H1 (cell line): ENCODE results near the gene TBC1D2. TPM values are rescaled to one million over a fixed set of nuclear protein-coding genes. Genes with fewer than 3 reads are reported as not detected.

Experiments
- CTCF ChIA-PET: fragments of 300-600 bp; sonication (Branson Sonifier 250); formaldehyde crosslinking; loops from one replicate; lab custom pipeline; 2021; ENCODE audit not compliant: partially characterized antibody; lab: Charles Lee
- POLR2A ChIA-PET: fragments of 300-600 bp; sonication (Branson Sonifier 250); formaldehyde crosslinking; loops from one replicate; lab custom pipeline; 2021; ENCODE audit warnings: inconsistent platforms; ENCODE audit not compliant: partially characterized antibody; lab: Charles Lee
- DNase-seq, 2 experiments: peaks; one replicate each; pipeline versions ENCODE4 v3.0.0 to v3.0.0-alpha.2; 2010 to 2022; ENCODE audit warnings: low spot score in 2 of 2, low read depth in 1 of 2, mixed read lengths in 1 of 2
- FAIRE-seq: peaks from 2 replicates; lab custom pipeline; 2011; peaks lifted over from hg19 to GRCh38; lab: Jason Lieb, UNC
- H2AFZ ChIP-seq: 2 replicates; pipeline ENCODE4 v1.8.1; 2012; ENCODE audit warnings: low read length, inconsistent platforms
- H2AK5ac ChIP-seq: 2 replicates; pipeline ENCODE4 v1.6.1; 2013; ENCODE audit warnings: low read depth, low read length
- H2BK120ac ChIP-seq: replicated peaks from 2 replicates; pipeline ENCODE3; 2013; ENCODE audit warnings: low read depth, low read length, inconsistent platforms
- H2BK12ac ChIP-seq: 2 replicates; pipeline ENCODE4 v1.6.1; 2013; ENCODE audit warnings: low read depth, low read length
- H2BK15ac ChIP-seq: 2 replicates; pipeline ENCODE4 v1.6.1; 2013; ENCODE audit warnings: low read length
- H2BK20ac ChIP-seq: 2 replicates; pipeline ENCODE4 v1.6.1; 2013; ENCODE audit warnings: low read length
- H2BK5ac ChIP-seq: 2 replicates; pipeline ENCODE4 v1.6.1; 2013; ENCODE audit warnings: low read depth, low read length
- H3K14ac ChIP-seq: 2 replicates; pipeline ENCODE4 v1.6.1; 2013; ENCODE audit warnings: inconsistent platforms; ENCODE audit not compliant: insufficient read length
- H3K18ac ChIP-seq: 2 replicates; pipeline ENCODE4 v1.6.1; 2013; ENCODE audit warnings: low read length; ENCODE audit errors: extremely low read depth
- H3K23ac ChIP-seq: 2 replicates; pipeline ENCODE4 v1.6.1; 2013; ENCODE audit warnings: inconsistent platforms; ENCODE audit not compliant: insufficient read length
- H3K23me2 ChIP-seq: 2 replicates; pipeline ENCODE4 v1.6.1; 2013; ENCODE audit warnings: low read depth, low read length
- H3K27ac ChIP-seq: 2 replicates; pipeline ENCODE4 v1.6.1; 2011; ENCODE audit warnings: low read depth, low read length, inconsistent platforms
- H3K27me3 ChIP-seq, 4 experiments: replicated peaks in 1 of 4; 1 replicate in 1 of 4; 2 replicates in 3 of 4; pipeline versions ENCODE4 v1.6.1 to v1.8.1; 2011 to 2013; ENCODE audit warnings: low read length in 3 of 4, mild to moderate bottlenecking in 3 of 4, inconsistent platforms in 2 of 4, mixed read lengths in 2 of 4, moderate library complexity in 1 of 4; ENCODE audit not compliant: control insufficient read depth in 3 of 4, insufficient read depth in 3 of 4; ENCODE audit errors: extremely low read depth in 1 of 4
- H3K36me3 ChIP-seq, 4 experiments: 2 replicates each; pipeline versions ENCODE4 v1.6.1 to v1.8.1; 2011 to 2013; ENCODE audit warnings: mild to moderate bottlenecking in 4 of 4, low read length in 3 of 4, moderate library complexity in 2 of 4, control low read depth in 1 of 4, inconsistent platforms in 1 of 4; ENCODE audit not compliant: insufficient read depth in 4 of 4, control insufficient read depth in 2 of 4
- H3K4ac ChIP-seq: replicated peaks from 2 replicates; pipeline ENCODE3; 2013; ENCODE audit warnings: low read length, low read depth, mixed read lengths, inconsistent platforms; ENCODE audit not compliant: insufficient read length
- H3K4me1 ChIP-seq, 4 experiments: replicated peaks in 1 of 4; 1 replicate in 1 of 4; 2 replicates in 3 of 4; pipeline versions ENCODE4 v1.6.1 to v1.8.1; 2011 to 2013; ENCODE audit warnings: low read length in 3 of 4, inconsistent platforms in 2 of 4, mixed read lengths in 1 of 4; ENCODE audit not compliant: insufficient read depth in 4 of 4, control insufficient read depth in 3 of 4
- H3K4me2 ChIP-seq, 2 experiments: 2 replicates each; pipeline versions ENCODE4 v1.6.1 to v1.8.1; 2011 to 2013; ENCODE audit warnings: low read depth in 2 of 2, low read length in 2 of 2, control low read depth in 1 of 2, inconsistent platforms in 1 of 2, mild to moderate bottlenecking in 1 of 2; ENCODE audit not compliant: insufficient read depth in 1 of 2
- H3K4me3 ChIP-seq, 4 experiments: fragments of 200-600, 300-600 bp in 1 of 4; sonication (generic), shearing (Covaris generic), sonication (Bioruptor Twin) in 1 of 4; 2 replicates each; pipeline versions ENCODE4 v1.5.1 to v1.8.1; 2011 to 2016; ENCODE audit warnings: low read length in 4 of 4, low read depth in 3 of 4, control low read depth in 2 of 4, inconsistent platforms in 2 of 4, mild to moderate bottlenecking in 2 of 4, mixed read lengths in 1 of 4, moderate library complexity in 1 of 4; ENCODE audit not compliant: insufficient read depth in 2 of 4; ENCODE audit errors: extremely low read depth in 1 of 4
- H3K56ac ChIP-seq: replicated peaks from 2 replicates; pipeline ENCODE3; 2013; ENCODE audit warnings: low read depth, mild to moderate bottlenecking, mixed read lengths, low read length, inconsistent platforms; ENCODE audit not compliant: insufficient read length
- H3K79me1 ChIP-seq: 2 replicates; pipeline ENCODE4 v1.6.1; 2013; ENCODE audit warnings: low read depth, low read length, control low read depth
- H3K79me2 ChIP-seq, 2 experiments: 2 replicates each; pipeline versions ENCODE4 v1.6.1 to v1.8.1; 2012 to 2013; ENCODE audit warnings: low read length in 2 of 2, mild to moderate bottlenecking in 2 of 2, inconsistent platforms in 1 of 2; ENCODE audit not compliant: insufficient read depth in 2 of 2, control insufficient read depth in 1 of 2
- H3K9ac ChIP-seq, 4 experiments: replicated peaks in 1 of 4; 1 replicate in 1 of 4; 2 replicates in 3 of 4; pipeline versions ENCODE4 v1.6.1 to v1.8.1; 2011 to 2013; ENCODE audit warnings: low read depth in 3 of 4, low read length in 3 of 4, control low read depth in 2 of 4, mild to moderate bottlenecking in 2 of 4, moderate library complexity in 2 of 4, inconsistent platforms in 1 of 4; ENCODE audit errors: extremely low read depth in 1 of 4
- H3K9me3 ChIP-seq, 2 experiments: 2 replicates each; pipeline versions ENCODE4 v1.6.1 to v1.8.1; 2012 to 2013; ENCODE audit warnings: mild to moderate bottlenecking in 2 of 2, moderate library complexity in 2 of 2, control low read depth in 1 of 2, inconsistent platforms in 1 of 2, low read depth in 1 of 2, low read length in 1 of 2, mixed read lengths in 1 of 2; ENCODE audit not compliant: insufficient read depth in 2 of 2
- H4K20me1 ChIP-seq, 2 experiments: replicated peaks in 1 of 2; 2 replicates each; pipeline versions ENCODE3 to v1.8.1; 2011 to 2013; ENCODE audit warnings: inconsistent platforms in 2 of 2, low read length in 2 of 2, mild to moderate bottlenecking in 1 of 2; ENCODE audit not compliant: insufficient read depth in 2 of 2, control insufficient read depth in 1 of 2
- H4K5ac ChIP-seq: 2 replicates; pipeline ENCODE4 v1.6.1; 2013; ENCODE audit warnings: low read length, low read depth, mixed read lengths, inconsistent platforms; ENCODE audit not compliant: insufficient read length
- H4K8ac ChIP-seq: 2 replicates; pipeline ENCODE4 v1.8.0; 2013; ENCODE audit warnings: mild to moderate bottlenecking, moderate library complexity, low read length, inconsistent platforms; ENCODE audit not compliant: insufficient read depth; ENCODE audit errors: extremely low read depth
- H4K91ac ChIP-seq: replicated peaks from 2 replicates; pipeline ENCODE3; 2013; ENCODE audit warnings: low read length, mixed read lengths, inconsistent platforms; ENCODE audit not compliant: insufficient read length
- ATF2 ChIP-seq: IDR thresholded peaks from 2 replicates; pipeline ENCODE4 v1.6.1; 2012; ENCODE audit warnings: low read length, inconsistent platforms
- CBX8 ChIP-seq: fragments of 300-800, 300-1000 bp; sonication (generic); IDR thresholded peaks from 2 replicates; pipeline ENCODE4 v1.7.1; 2016; ENCODE audit warnings: low read depth, low read length, borderline replicate concordance
- CEBPB ChIP-seq: IDR thresholded peaks from 2 replicates; pipeline ENCODE4 v1.6.1; 2012; ENCODE audit warnings: low read depth, low read length
- GABPA ChIP-seq: IDR thresholded peaks from 2 replicates; pipeline ENCODE4 v1.6.1; 2011; ENCODE audit warnings: mild to moderate bottlenecking, low read length, moderate library complexity, borderline replicate concordance; ENCODE audit not compliant: insufficient read depth
- KDM5A ChIP-seq: fragments of 200-600 bp; IDR thresholded peaks from 2 replicates; pipeline ENCODE4 v1.7.1; 2012; ENCODE audit warnings: mild to moderate bottlenecking, low read length, inconsistent platforms, mixed read lengths
- NRF1 ChIP-seq: IDR thresholded peaks from 2 replicates; pipeline ENCODE4 v1.6.1; 2011; ENCODE audit warnings: mild to moderate bottlenecking, low read depth, low read length, improper control_type of control experiment
- PHF8 ChIP-seq: fragments of 200-600 bp; sonication (generic); conservative IDR thresholded peaks from 2 replicates; pipeline ENCODE4 v1.7.1; 2012; ENCODE audit warnings: low read depth, mild to moderate bottlenecking, inconsistent platforms, low read length, moderate library complexity
- POU5F1 ChIP-seq: IDR thresholded peaks from 2 replicates; pipeline ENCODE4 v1.6.1; 2011; ENCODE audit warnings: low read depth, mild to moderate bottlenecking, low read length, moderate library complexity
- RNF2 ChIP-seq: fragments of 200-900, 300-1000 bp; sonication (generic); IDR thresholded peaks from 2 replicates; pipeline ENCODE4 v1.7.1; 2016; ENCODE audit warnings: borderline replicate concordance, low read depth, mild to moderate bottlenecking, antibody characterized with exemption, low read length; ENCODE audit not compliant: poor library complexity, severe bottlenecking; ENCODE audit errors: missing control alignments
- SP4 ChIP-seq: IDR thresholded peaks from 2 replicates; pipeline ENCODE4 v1.6.1; 2012; ENCODE audit warnings: low read length, inconsistent platforms
- TAF1 ChIP-seq: IDR thresholded peaks from 2 replicates; pipeline ENCODE4 v1.6.1; 2011; ENCODE audit warnings: mild to moderate bottlenecking, low read depth, low read length
- TBP ChIP-seq: IDR thresholded peaks from 2 replicates; pipeline ENCODE4 v1.6.1; 2011; ENCODE audit warnings: low read depth, low read length, improper control_type of control experiment
- WGBS, 2 experiments: shearing (Covaris generic) in 1 of 2; methylation state at CpG; one replicate each; pipeline versions ENCODE4 v1.1.6 to v1.1.7; 2013 to 2015; ENCODE audit warnings: low lambda C conversion rate in 2 of 2, mixed read lengths in 2 of 2, inconsistent platforms in 1 of 2, low coverage in 1 of 2, missing lambda C conversion rate in 1 of 2; ENCODE audit not compliant: insufficient replicate concordance in 2 of 2, insufficient coverage in 1 of 2, insufficient read length in 1 of 2; ENCODE audit errors: extremely low coverage in 1 of 2, missing lambda C conversion rate in 1 of 2; 5-methylcytosine and 5-hydroxymethylcytosine counted together
- polyA plus RNA-seq, 7 experiments: library from polyadenylated mRNA; depleted of rRNA in 3 of 7; stranded (reverse) in 5 of 7; unstranded in 2 of 7; fragments of >200 nt in 5 of 7; fragments of 200-250 nt in 2 of 7; gene quantifications; 1 replicate in 5 of 7; 2 replicates in 1 of 7; 4 replicates in 1 of 7; pipeline versions ENCODE4 v1.2.1 to v1.2.3, GENCODE V29; 2011 to 2013; ENCODE audit warnings: missing spikeins in 2 of 7, mixed read lengths in 2 of 7
- total RNA-seq: library from RNA; stranded (reverse); fragmentation: NEBNext Ultra II Directional; extraction: Animal tissue kit (Norgen Biotek cat#: 25700); gene quantifications from 2 replicates; pipeline ENCODE4 v1.2.1, GENCODE V29; 2021

The TBC1D2 gene
- total and polyA plus RNA-seq, 2 of the 8 experiments (the other 6 are each of a cell fraction or from before 2014, with no cell fraction given) = 7.4 TPM

- H3K9me3 ChIP-seq = peaks cover 5 to 10% of the 10 kb centered on the region in 2 experiments; a peak in 3 of 4 replicates
- H2BK12ac ChIP-seq = no peak overlapping the region
- ChIA-PET POLR2A (interaction anchor here (1.2 to 2.3 kb wide), 3 partner anchors 9 to 20 kb away, joined by 5 to 8 read pairs (median 5); no protein-coding TSS in a partner anchor), CTCF (interaction anchor here (0.6 to 2.9 kb wide), 9 partner anchors 16 to 175 kb away, joined by 3 to 17 read pairs (median 3); partner anchors contain the start of gene TBC1D2)
- H4K5ac ChIP-seq = no peak overlapping the region
- no peak overlapping the region for H4K91ac ChIP-seq
- FAIRE-seq (no peak), DNase-seq (no peak)
- H2AK5ac ChIP-seq = no peak overlapping the region
- H3K9ac ChIP-seq = no peak overlapping the region
- peaks cover 0 to 10% (median under 1%) of the 10 kb centered on the region in 4 experiments; a peak in 2 of 8 replicates for H3K36me3 ChIP-seq
- no peaks in the 10 kb centered on the region for H3K79me1 ChIP-seq
- H4K20me1 ChIP-seq = no peaks in the 10 kb centered on the region
- H3K23ac ChIP-seq = no peak overlapping the region
- H4K8ac ChIP-seq = no peak overlapping the region
- no peaks in the 10 kb centered on the region for H3K27me3 ChIP-seq
- no peak overlapping the region for H2AFZ ChIP-seq
- H2BK5ac ChIP-seq = no peak overlapping the region
- no peaks in the 10 kb centered on the region for H3K79me2 ChIP-seq
- no peak overlapping the region for H3K14ac ChIP-seq
- H3K4ac ChIP-seq = no peak overlapping the region
- no peak overlapping the region for H3K56ac ChIP-seq
- H2BK120ac ChIP-seq = no peak overlapping the region
- H3K4me1 ChIP-seq = no peaks in the 10 kb centered on the region
- no peak overlapping the region for H3K4me3 ChIP-seq
- H3K4me2 ChIP-seq = no peak overlapping the region
- H3K23me2 ChIP-seq = no peaks in the 10 kb centered on the region
- H2BK15ac ChIP-seq = no peak overlapping the region
- no peak overlapping the region for H3K27ac ChIP-seq
- no peak overlapping the region for H2BK20ac ChIP-seq
- H3K18ac ChIP-seq = no peak overlapping the region
- WGBS, 2 experiments = 94% methylated on average over 3 of the region's 3 CpGs; no CpG with 5 or more reads in 1 of the 2 experiments
- TF ChIP-seq CBX8 (no peak), RNF2 (no peak), SP4 (no peak), CEBPB (no peak), KDM5A (no peak), NRF1 (no peak), TAF1 (no peak), GABPA (no peak), POU5F1 (no peak), TBP (no peak), PHF8 (no peak), ATF2 (no peak)
These were observed 45.9 kb downstream of the TBC1D2 start for GRCh38 chr9:98209530-98209929.
